Measurements from ENCODE around the gene KMT2A.

Gene KMT2A

GRCh38 chr11:118438314-118438931, 2.1 kb downstream of the KMT2A start:
- no peaks in the 10 kb centered on the region for H3K9me3 ChIP-seq (replicated peaks in 1 of 11)
- H3K4me2 ChIP-seq, result peak overlapping the region; percentile 86 to 97 (median 94)
- H3K9ac ChIP-seq, result peak overlapping the region; percentile 89 to 95 (median 93)
- no peak for TF ChIP-seq Cebpa-rat (IDR thresholded peaks at IDR 0.05)
- peaks cover 60 to 69% (median 65%) of the 10 kb centered on the region in 11 experiments for H4K20me1 ChIP-seq
- no peaks in the 10 kb centered on the region for H3K27me3 ChIP-seq
- peak overlapping the region in 10 of 11 experiments; percentile 58 to 90 (median 88); a peak in 20 of 22 replicates for H3K27ac ChIP-seq
- peak overlapping the region; percentile 95 to 100 (median 98) for H3K4me3 ChIP-seq
- peaks cover 44 to 56% (median 52%) of the 10 kb centered on the region in 10 experiments for H3K4me1 ChIP-seq
- peaks cover 0 to 44% (median 12%) of the 10 kb centered on the region in 11 experiments; a peak in 9 of 22 replicates for H3K36me3 ChIP-seq

- peak overlapping the region in 8 of 11 experiments; percentile 61 to 95 (median 93); a peak in 7 of 22 replicates for H3K9ac ChIP-seq
- H3K9me3 ChIP-seq (replicated peaks in 1 of 11), result no peaks in the 10 kb centered on the region
- peak overlapping the region in 6 of 11 experiments; percentile 4 to 90 (median 88); a peak in 7 of 22 replicates for H3K27ac ChIP-seq
- H3K27me3 ChIP-seq, result no peaks in the 10 kb centered on the region
- TF ChIP-seq Cebpa-rat (IDR thresholded peaks at IDR 0.05), result no peak
- H3K36me3 ChIP-seq, result peaks cover 4 to 55% (median 16%) of the 10 kb centered on the region in 11 experiments; a peak in 16 of 22 replicates
- H3K4me3 ChIP-seq, result peak overlapping the region in 4 of 10 experiments; percentile 95 to 98 (median 97); a peak in 3 of 20 replicates
- peak overlapping the region; percentile 86 to 97 (median 94) for H3K4me2 ChIP-seq
- peaks cover 72 to 81% (median 76%) of the 10 kb centered on the region in 11 experiments for H4K20me1 ChIP-seq
- H3K4me1 ChIP-seq, result peaks cover 32 to 55% (median 41%) of the 10 kb centered on the region in 10 experiments
Observed at GRCh38 chr11:118439646-118440045, 3.4 kb downstream of the KMT2A start.

- Histone ChIP-seq H3K36me3 (peaks cover 6 to 77% (median 38%) of the 10 kb centered on the region in 11 experiments; a peak in 20 of 22 replicates), H3K27me3 (no peaks in the 10 kb centered on the region), H3K4me1 (peaks cover 32 to 55% (median 37%) of the 10 kb centered on the region in 10 experiments), H3K9ac (no peak overlapping the region), H3K4me3 (no peak overlapping the region), H3K9me3 (replicated peaks in 1 of 11) (no peaks in the 10 kb centered on the region), H3K4me2 (peak overlapping the region; percentile 2 to 97 (median 27); a peak in 18 of 22 replicates), H4K20me1 (peaks cover 87 to 100% (median 94%) of the 10 kb centered on the region in 11 experiments), H3K27ac (no peak overlapping the region)
- no peak for TF ChIP-seq Cebpa-rat (IDR thresholded peaks at IDR 0.05)
Observed at GRCh38 chr11:118441770-118442275, 5.5 kb downstream of the KMT2A start.

- Histone ChIP-seq H3K27ac (no peak overlapping the region), H4K20me1 (peaks cover 85 to 100% (median 98%) of the 10 kb centered on the region in 11 experiments), H3K36me3 (peaks cover 6 to 82% (median 43%) of the 10 kb centered on the region in 11 experiments; a peak in 21 of 22 replicates), H3K4me3 (no peak overlapping the region), H3K4me2 (peak overlapping the region in 10 of 11 experiments; percentile 2 to 97 (median 28); a peak in 12 of 22 replicates), H3K9ac (no peak overlapping the region), H3K9me3 (replicated peaks in 1 of 11) (no peaks in the 10 kb centered on the region), H3K27me3 (no peaks in the 10 kb centered on the region), H3K4me1 (peaks cover 32 to 55% (median 37%) of the 10 kb centered on the region in 10 experiments)
- TF ChIP-seq Cebpa-rat (IDR thresholded peaks at IDR 0.05), result no peak
Observed at GRCh38 chr11:118442301-118442700, 6.0 kb downstream of the KMT2A start.

GRCh38 chr11:118442908-118443589, 6.8 kb downstream of the KMT2A start:
- Histone ChIP-seq H3K4me3 (no peak overlapping the region), H4K20me1 (peaks cover 77 to 100% (median 100%) of the 10 kb centered on the region in 11 experiments), H3K27ac (no peak overlapping the region), H3K27me3 (no peaks in the 10 kb centered on the region), H3K4me2 (peak overlapping the region in 3 of 11 experiments; percentile 21 to 26 (median 25); a peak in 2 of 22 replicates), H3K4me1 (peaks cover 34 to 63% (median 41%) of the 10 kb centered on the region in 10 experiments), H3K36me3 (peaks cover 6 to 89% (median 50%) of the 10 kb centered on the region in 11 experiments; a peak in 21 of 22 replicates), H3K9me3 (replicated peaks in 1 of 11) (no peaks in the 10 kb centered on the region), H3K9ac (no peak overlapping the region)
- no peak for TF ChIP-seq Cebpa-rat (IDR thresholded peaks at IDR 0.05)

- TF ChIP-seq Cebpa-rat (IDR thresholded peaks at IDR 0.05), result no peak
- Histone ChIP-seq H3K9ac (no peak overlapping the region), H3K4me2 (peak overlapping the region in 2 of 11 experiments; percentile 21 to 25; a peak in 2 of 22 replicates), H3K9me3 (replicated peaks in 1 of 11) (no peaks in the 10 kb centered on the region), H3K4me1 (peaks cover 36 to 66% (median 45%) of the 10 kb centered on the region in 10 experiments), H3K27me3 (no peaks in the 10 kb centered on the region), H3K27ac (no peak overlapping the region), H4K20me1 (peaks cover 73 to 100% (median 100%) of the 10 kb centered on the region in 11 experiments), H3K36me3 (peaks cover 6 to 96% (median 57%) of the 10 kb centered on the region in 11 experiments; a peak in 21 of 22 replicates), H3K4me3 (no peak overlapping the region)
Observed at GRCh38 chr11:118443590-118444218, 7.4 kb downstream of the KMT2A start.

GRCh38 chr11:118447423-118447822, 11.1 kb downstream of the KMT2A start:
- H3K4me3 ChIP-seq, result no peak overlapping the region
- TF ChIP-seq Cebpa-rat (IDR thresholded peaks at IDR 0.05), result no peak
- peak overlapping the region in 4 of 11 experiments; percentile 19 to 63 (median 43); a peak in 4 of 22 replicates for H3K4me2 ChIP-seq
- H3K27ac ChIP-seq, result no peak overlapping the region
- H3K36me3 ChIP-seq, result peaks cover 13 to 93% (median 60%) of the 10 kb centered on the region in 11 experiments
- H3K9me3 ChIP-seq (replicated peaks in 1 of 11), result no peaks in the 10 kb centered on the region
- H3K27me3 ChIP-seq, result no peaks in the 10 kb centered on the region
- no peak overlapping the region for H3K9ac ChIP-seq
- peaks cover 53 to 100% (median 99%) of the 10 kb centered on the region in 11 experiments for H4K20me1 ChIP-seq
- H3K4me1 ChIP-seq, result peaks cover 0 to 40% (median 11%) of the 10 kb centered on the region in 10 experiments; a peak in 14 of 20 replicates

- H3K9me3 ChIP-seq (replicated peaks in 1 of 11), result no peaks in the 10 kb centered on the region
- H3K9ac ChIP-seq, result no peak overlapping the region
- peaks cover 52 to 100% (median 98%) of the 10 kb centered on the region in 11 experiments for H4K20me1 ChIP-seq
- H3K4me2 ChIP-seq, result peak overlapping the region in 6 of 11 experiments; percentile 19 to 63 (median 28); a peak in 10 of 22 replicates
- no peak for TF ChIP-seq Cebpa-rat (IDR thresholded peaks at IDR 0.05)
- H3K4me1 ChIP-seq, result peaks cover 0 to 33% (median 11%) of the 10 kb centered on the region in 10 experiments; a peak in 14 of 20 replicates
- H3K4me3 ChIP-seq, result no peak overlapping the region
- peaks cover 13 to 94% (median 65%) of the 10 kb centered on the region in 11 experiments for H3K36me3 ChIP-seq
- no peaks in the 10 kb centered on the region for H3K27me3 ChIP-seq
- H3K27ac ChIP-seq, result no peak overlapping the region
Observed at GRCh38 chr11:118448294-118448693, 12.0 kb downstream of the KMT2A start.

Measured in BLaER1 treated with 17β-estradiol and CSF1 and Interleukin-3, amounts not matched to agents 10 nM and 100 nM (cell line).